Cardiac fibroblast (primary cell): ENCODE results near the gene NRXN3.

Source experiments
- DNase-seq, 2 donors: peaks; one replicate each; pipeline versions ENCODE4 v3.0.0 to v3.0.0-alpha.2; 2010; ENCODE audit warnings: low read depth in 2 of 2
- H3K4me3 ChIP-seq, 2 donors: replicated peaks in 1 of 2; 1 replicate in 1 of 2; 2 replicates in 1 of 2; pipeline ENCODE4 v1.5.1; 2011; ENCODE audit warnings: low read depth in 2 of 2, low read length in 2 of 2, mild to moderate bottlenecking in 2 of 2, moderate library complexity in 1 of 2
- CTCF ChIP-seq: IDR thresholded peaks from one replicate; pipeline ENCODE4 v1.5.1; 2011; ENCODE audit warnings: low read depth, mild to moderate bottlenecking, low read length, inconsistent platforms

The NRXN3 gene

GRCh38 chr14:79287976-79288375 lies 1117.8 kb downstream of the NRXN3 start:
- no peak for TF ChIP-seq CTCF
- no peak for DNase-seq
- no peak overlapping the region for H3K4me3 ChIP-seq

GRCh38 chr14:79293482-79294177 lies 1123.5 kb downstream of the NRXN3 start:
- no peak for DNase-seq
- H3K4me3 ChIP-seq: no peak overlapping the region
- no peak for TF ChIP-seq CTCF

GRCh38 chr14:79294499-79294898 lies 1124.3 kb downstream of the NRXN3 start:
- no peak overlapping the region for H3K4me3 ChIP-seq
- DNase-seq: peak in 1 of 2 donors; percentile 50

GRCh38 chr14:79295385-79295784 lies 1125.2 kb downstream of the NRXN3 start:
- no peak for TF ChIP-seq CTCF
- DNase-seq: no peak
- no peak overlapping the region for H3K4me3 ChIP-seq

More at GRCh38 chr14:79294499-79294898, 1124.3 kb downstream of the NRXN3 start:
- TF ChIP-seq CTCF: no peak

GRCh38 chr14:79298373-79298772 lies 1128.2 kb downstream of the NRXN3 start:
- no peak for TF ChIP-seq CTCF
- H3K4me3 ChIP-seq: no peak overlapping the region
- no peak for DNase-seq

GRCh38 chr14:79299162-79299561 lies 1129.0 kb downstream of the NRXN3 start:
- TF ChIP-seq CTCF: no peak
- DNase-seq: no peak
- H3K4me3 ChIP-seq: no peak overlapping the region

- no peak overlapping the region for H3K4me3 ChIP-seq
- TF ChIP-seq CTCF: no peak
- no peak for DNase-seq
These were observed 1134.1 kb downstream of the NRXN3 start for GRCh38 chr14:79304279-79304678.
